ENCODE data around the gene AZU1.

The AZU1 gene

DNA sequence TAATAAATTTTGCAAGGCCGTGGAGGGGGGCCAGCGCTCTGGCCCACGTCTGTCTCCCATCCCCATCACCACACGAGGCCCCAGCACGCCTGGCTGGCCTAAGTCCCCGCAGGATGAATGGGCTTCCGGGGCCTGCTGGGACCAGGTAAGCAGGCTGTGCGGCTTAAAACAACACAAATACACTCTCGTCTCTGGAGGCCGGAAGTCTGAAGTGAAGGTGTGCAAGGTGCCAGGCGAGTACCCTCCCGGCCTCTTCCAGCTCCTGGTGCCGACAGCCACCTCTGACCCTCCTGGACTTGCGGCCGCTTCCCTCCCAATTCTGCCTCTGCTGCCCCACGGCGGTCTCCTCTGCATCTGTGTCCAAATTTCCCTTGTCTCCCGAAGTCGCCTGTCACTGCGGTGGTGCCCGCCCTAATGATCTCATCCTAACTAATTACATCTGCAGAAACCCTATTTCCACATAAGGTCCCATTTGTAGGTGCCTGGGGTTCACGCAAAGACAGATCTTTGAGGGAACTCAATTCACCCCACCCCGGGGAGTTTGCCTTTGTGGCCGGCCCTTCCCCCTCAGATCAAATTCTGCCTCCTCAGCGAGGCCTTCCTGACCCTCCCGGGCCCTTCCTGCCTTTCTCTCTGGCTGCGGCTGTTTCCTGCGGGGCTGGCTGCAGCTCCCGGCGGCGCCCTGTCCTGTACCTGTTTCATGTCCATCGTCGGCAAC lies 38.5 kb upstream of the AZU1 start:
- H3K27me3 ChIP-seq (ENCODE audit: control insufficient read depth, low read length), result no peaks in the 10 kb centered on the region
- H3K79me2 ChIP-seq (ENCODE audit: control insufficient read depth, low read length), result no peaks in the 10 kb centered on the region
- TF ChIP-seq CTCF (IDR thresholded peaks at IDR 0.05; ENCODE audit: low read depth, low read length, poor library complexity, severe bottlenecking) (no peak), EZH2phosphoT487 (IDR thresholded peaks at IDR 0.05; ENCODE audit: borderline replicate concordance, low read length) (no peak)
- no peaks in the 10 kb centered on the region for H4K20me1 ChIP-seq (ENCODE audit: control insufficient read depth, insufficient read depth, low read depth, low read length)
- no peak overlapping the region for H3K4me2 ChIP-seq (ENCODE audit: low read length)
- no peak overlapping the region for H3K4me3 ChIP-seq (ENCODE audit: low read length)
- no peaks in the 10 kb centered on the region for H3K36me3 ChIP-seq (ENCODE audit: control insufficient read depth, low read length)
- H3K9me2 ChIP-seq (replicated peaks; ENCODE audit: control insufficient read depth, low read length), result no peaks in the 10 kb centered on the region
- no peak overlapping the region for H3K27ac ChIP-seq (ENCODE audit: low read depth, low read length)
- no peaks in the 10 kb centered on the region for H3K4me1 ChIP-seq (ENCODE audit: control insufficient read depth, low read length)
- no peaks in the 10 kb centered on the region for H3F3A ChIP-seq (ENCODE audit: control insufficient read depth, insufficient read depth)
- H3K9me3 ChIP-seq (ENCODE audit: control insufficient read depth, insufficient read depth, low read length), result no peaks in the 10 kb centered on the region

DNA sequence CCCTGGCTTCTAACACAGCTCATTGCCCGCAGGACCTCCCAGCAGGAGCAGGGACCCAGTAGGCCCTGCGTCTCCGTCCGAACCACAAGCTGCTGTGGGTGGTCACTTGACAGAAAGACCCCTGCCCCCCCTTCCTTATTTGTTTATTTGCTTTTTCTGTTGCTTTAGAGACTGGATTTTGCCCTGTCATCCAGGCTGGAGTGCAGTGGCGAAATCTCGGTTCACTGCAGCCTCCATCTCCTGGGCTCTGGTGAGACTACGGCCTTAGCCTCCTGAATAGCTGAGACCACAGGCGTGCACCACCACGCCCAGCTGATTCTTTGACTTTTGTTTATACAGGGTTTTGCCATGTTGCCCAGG lies 38.0 kb upstream of the AZU1 start:
- no peak overlapping the region for H3K27ac ChIP-seq (ENCODE audit: low read depth, low read length)
- H3K9me3 ChIP-seq (ENCODE audit: control insufficient read depth, insufficient read depth, low read length), result no peaks in the 10 kb centered on the region
- H3K4me2 ChIP-seq (ENCODE audit: low read length), result no peak overlapping the region
- H3F3A ChIP-seq (ENCODE audit: control insufficient read depth, insufficient read depth), result no peaks in the 10 kb centered on the region
- H3K4me1 ChIP-seq (ENCODE audit: control insufficient read depth, low read length), result no peaks in the 10 kb centered on the region
- no peak overlapping the region for H3K4me3 ChIP-seq (ENCODE audit: low read length)
- H3K36me3 ChIP-seq (ENCODE audit: control insufficient read depth, low read length), result no peaks in the 10 kb centered on the region
- H4K20me1 ChIP-seq (ENCODE audit: control insufficient read depth, insufficient read depth, low read depth, low read length), result no peaks in the 10 kb centered on the region
- H3K79me2 ChIP-seq (ENCODE audit: control insufficient read depth, low read length), result no peaks in the 10 kb centered on the region
- TF ChIP-seq EZH2phosphoT487 (IDR thresholded peaks at IDR 0.05; ENCODE audit: borderline replicate concordance, low read length) (no peak), CTCF (IDR thresholded peaks at IDR 0.05; ENCODE audit: low read depth, low read length, poor library complexity, severe bottlenecking) (no peak)
- no peaks in the 10 kb centered on the region for H3K27me3 ChIP-seq (ENCODE audit: control insufficient read depth, low read length)
- no peaks in the 10 kb centered on the region for H3K9me2 ChIP-seq (replicated peaks; ENCODE audit: control insufficient read depth, low read length)

DNA sequence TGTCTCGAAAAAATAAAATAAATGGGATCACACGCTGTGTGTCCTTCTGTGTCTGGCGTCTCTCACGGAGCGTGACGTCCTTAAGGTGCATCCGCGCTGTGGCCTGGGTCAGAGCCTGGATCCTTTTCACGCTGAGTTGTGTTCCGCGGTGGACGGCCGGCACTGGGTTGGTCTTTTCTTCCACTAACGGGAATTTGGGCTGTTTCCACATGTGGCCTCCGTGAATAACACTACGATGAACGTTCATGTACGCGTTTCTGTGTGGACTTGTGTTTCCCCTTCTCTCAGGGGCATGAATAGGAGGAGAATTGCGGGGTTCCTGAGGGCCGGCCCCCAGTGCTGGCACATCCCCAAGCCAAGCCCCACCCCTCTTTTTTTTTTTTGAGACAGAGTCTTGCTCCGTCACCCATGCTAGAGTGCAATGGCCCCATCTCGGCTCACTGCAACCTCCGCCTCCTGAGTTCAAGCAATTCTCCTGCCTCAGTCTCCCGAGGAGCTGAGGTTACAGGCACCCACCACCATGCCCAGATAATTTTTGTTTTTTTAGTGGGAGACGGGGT lies 36.5 kb upstream of the AZU1 start:
- Histone ChIP-seq H3K79me2 (ENCODE audit: control insufficient read depth, low read length) (peaks cover 2% of the 10 kb centered on the region), H3K36me3 (ENCODE audit: control insufficient read depth, low read length) (no peaks in the 10 kb centered on the region), H3K27ac (ENCODE audit: low read depth, low read length) (no peak overlapping the region), H3K4me1 (ENCODE audit: control insufficient read depth, low read length) (peaks cover 2% of the 10 kb centered on the region), H4K20me1 (ENCODE audit: control insufficient read depth, insufficient read depth, low read depth, low read length) (no peaks in the 10 kb centered on the region), H3K9me2 (replicated peaks; ENCODE audit: control insufficient read depth, low read length) (no peaks in the 10 kb centered on the region), H3K4me2 (ENCODE audit: low read length) (no peak overlapping the region), H3F3A (ENCODE audit: control insufficient read depth, insufficient read depth) (no peaks in the 10 kb centered on the region), H3K9me3 (ENCODE audit: control insufficient read depth, insufficient read depth, low read length) (no peaks in the 10 kb centered on the region), H3K4me3 (ENCODE audit: low read length) (no peak overlapping the region), H3K27me3 (ENCODE audit: control insufficient read depth, low read length) (no peaks in the 10 kb centered on the region)
- TF ChIP-seq EZH2phosphoT487 (IDR thresholded peaks at IDR 0.05; ENCODE audit: borderline replicate concordance, low read length), result no peak
- TF ChIP-seq CTCF (IDR thresholded peaks at IDR 0.05; ENCODE audit: low read depth, low read length, poor library complexity, severe bottlenecking), result no peak
